GM19099 (cell line): ENCODE data around the gene MMGT1.

Experiments
- POLR2A ChIP-seq: IDR thresholded peaks from 3 replicates; pipeline ENCODE4 v1.6.1; 2011; ENCODE audit warnings: low read depth; ENCODE audit not compliant: insufficient read length; ENCODE audit errors: extremely low read depth

MMGT1 gene

DNA sequence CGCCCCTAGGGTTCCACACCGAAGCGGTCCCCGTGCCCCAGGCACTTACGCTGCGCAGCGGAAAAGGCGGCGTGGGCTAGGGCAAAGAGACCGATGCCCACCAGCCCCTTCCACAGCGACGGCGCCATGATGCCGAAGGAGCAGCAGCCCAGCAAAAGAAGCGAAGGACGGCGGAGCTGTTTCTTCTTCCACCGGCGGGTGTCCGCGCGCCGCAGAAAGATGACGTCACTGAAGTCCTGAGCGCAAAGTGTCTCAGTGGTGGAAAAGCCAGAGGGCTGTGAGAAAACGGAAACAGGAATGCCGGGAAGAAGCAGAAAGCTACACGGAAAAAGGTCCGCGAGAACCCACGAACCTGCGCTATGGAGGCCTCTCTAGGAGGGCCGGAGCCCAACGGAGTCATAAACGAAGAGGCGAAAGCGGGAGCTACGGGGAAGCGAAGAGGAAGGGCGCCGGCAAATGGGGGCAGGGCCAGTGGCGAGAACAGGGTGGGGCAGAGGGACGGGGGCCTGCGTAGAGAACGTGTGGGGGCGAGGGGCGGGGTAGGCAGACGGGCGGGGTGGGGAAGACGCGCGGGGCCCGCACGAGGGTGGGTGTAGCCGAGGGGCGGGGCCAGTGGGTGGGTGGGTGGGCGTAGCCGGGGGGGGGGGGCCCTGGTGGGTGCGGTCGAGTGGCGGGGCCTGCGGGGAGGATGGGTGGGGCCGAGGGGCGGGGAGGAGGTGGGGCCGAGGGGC, at the start of gene MMGT1:
MMGT1 (minus strand) TSS at position 441 of the 731 bp plus-strand sequence; CDS start at position 128, 313 bp downstream.
- peak; percentile 56 for TF ChIP-seq POLR2A

DNA sequence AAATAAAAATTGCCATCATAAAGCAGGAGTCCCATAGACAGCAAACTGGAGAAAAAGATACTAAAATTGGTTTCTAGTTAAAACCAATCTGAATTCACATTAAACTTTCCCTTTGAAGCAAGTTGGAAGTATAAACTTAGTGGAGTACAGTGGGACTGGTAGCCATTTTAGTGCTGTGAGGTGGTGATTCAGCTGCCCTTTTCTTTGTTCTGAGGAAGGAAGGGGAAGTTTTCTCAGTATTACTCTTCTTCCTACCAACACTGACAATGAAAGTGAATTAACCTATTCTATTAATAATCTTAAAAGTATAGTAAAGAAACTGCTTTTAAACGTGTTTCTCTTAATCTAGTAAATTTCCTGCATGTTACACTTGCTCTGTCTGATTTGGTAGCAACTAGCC, 48.1 kb upstream of the MMGT1 start:
- TF ChIP-seq POLR2A: no peak

DNA sequence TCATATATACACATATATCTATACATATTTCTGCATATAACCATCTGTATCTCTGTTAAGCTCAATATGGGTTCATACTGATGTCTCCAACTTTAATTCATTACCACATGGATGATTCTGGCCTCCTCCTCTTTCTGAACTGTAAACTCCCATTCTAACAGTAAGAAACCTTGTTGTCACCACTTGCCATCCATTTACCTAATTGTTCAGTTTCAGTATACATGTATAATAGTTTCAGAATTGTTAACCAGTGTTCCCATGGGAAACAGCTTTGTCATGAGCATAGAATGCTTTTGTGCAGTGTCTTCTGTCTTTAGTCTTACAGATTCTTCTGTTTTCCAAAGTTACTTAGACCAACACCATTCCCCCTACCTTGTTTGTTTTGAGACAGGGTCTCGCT, 47.4 kb upstream of the MMGT1 start:
- TF ChIP-seq POLR2A: no peak

DNA sequence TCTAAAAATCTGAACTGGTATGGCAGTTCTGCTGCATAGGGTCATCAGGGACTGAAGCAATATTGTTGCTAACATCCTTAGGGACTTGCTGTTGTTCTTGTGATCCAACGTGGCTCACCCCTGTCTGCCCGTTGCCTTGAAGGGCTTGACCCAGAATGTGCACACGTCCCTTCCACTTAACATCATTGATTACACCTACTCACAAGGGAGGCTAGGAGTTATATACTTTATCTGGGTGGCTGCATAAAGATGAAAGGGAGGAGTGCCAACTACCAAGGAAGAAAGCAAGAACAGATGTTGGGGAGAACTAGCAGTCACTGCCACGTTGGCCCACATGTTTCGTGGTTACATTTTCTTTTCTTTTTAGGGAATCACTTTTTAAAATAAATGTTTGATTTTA, 45.4 kb upstream of the MMGT1 start:
- no peak for TF ChIP-seq POLR2A

DNA sequence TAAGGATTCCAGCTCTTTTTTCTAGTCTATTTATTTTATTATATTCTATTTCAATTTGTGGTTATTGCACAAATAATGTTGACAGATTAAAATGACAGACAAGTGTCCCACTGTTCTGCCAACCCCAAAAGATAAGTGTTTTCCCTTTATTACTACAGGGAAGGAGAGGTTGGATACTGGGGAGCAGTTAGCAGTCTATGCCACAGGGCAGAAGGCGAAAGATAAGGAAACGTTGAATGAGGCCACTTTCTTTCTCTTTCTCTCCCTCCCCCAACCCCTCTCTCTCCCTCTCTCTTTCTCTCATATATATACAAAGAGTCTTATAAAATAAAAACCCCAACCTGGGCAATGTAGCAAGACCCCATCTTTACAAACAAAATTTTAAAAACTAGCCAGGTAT, 43.1 kb upstream of the MMGT1 start:
- TF ChIP-seq POLR2A: no peak

DNA sequence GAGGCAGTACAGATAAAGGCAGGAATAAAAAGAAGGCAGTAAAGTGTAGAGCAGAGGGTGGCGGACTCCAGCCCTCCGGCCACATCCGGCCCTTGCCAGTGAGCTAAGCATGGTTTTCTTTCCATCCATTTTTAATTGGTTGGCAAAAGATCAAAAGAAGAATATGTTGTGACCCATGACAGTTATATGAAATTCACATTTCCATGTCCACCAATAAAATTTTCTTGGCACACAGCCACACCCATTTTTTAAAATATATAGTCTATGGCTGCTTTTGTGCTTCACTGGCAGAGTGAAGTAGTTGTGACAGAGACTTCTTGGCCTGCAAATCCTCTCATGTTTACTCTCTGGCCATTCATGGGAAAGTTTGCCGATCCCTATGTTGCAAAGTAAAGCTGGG, 41.2 kb upstream of the MMGT1 start:
- no peak for TF ChIP-seq POLR2A

DNA sequence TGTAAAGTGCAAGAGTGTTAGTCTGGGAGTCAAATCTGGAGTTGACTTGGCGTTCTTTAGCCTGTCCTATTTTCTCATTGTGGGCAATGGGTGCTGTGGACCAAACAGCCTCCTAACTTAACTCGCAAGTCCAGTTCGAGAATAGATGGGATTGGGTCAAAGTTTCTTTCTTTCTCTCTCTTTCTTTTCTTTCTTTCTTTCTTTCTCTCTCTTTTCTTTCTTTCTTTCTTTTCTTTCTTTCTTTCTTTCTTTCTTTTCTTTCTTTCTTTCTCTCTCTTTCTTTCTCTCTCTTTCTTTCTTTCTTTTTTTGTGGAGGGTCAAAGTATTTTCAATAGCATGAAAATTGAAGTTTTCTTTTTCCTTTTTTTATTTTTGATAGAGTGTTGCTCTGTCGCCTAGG, 14.5 kb upstream of the MMGT1 start:
- TF ChIP-seq POLR2A: no peak

DNA sequence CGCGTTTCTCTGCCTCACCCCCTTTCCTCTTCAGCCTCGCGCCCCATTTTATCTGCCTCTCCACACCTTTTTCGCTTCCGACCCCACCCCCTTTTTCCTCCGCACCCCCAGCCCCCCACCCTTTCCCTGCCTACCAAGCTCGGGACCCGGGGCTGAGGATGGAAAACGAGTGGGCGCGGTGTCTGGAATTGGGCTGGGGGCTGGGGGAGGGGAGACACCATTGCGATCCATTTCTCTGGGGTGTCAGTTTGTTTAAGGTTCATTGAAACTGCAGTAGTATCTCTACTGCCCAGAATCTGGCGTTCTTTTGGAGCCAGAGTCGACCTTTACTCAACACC, 12.2 kb upstream of the MMGT1 start:
- TF ChIP-seq POLR2A: no peak

DNA sequence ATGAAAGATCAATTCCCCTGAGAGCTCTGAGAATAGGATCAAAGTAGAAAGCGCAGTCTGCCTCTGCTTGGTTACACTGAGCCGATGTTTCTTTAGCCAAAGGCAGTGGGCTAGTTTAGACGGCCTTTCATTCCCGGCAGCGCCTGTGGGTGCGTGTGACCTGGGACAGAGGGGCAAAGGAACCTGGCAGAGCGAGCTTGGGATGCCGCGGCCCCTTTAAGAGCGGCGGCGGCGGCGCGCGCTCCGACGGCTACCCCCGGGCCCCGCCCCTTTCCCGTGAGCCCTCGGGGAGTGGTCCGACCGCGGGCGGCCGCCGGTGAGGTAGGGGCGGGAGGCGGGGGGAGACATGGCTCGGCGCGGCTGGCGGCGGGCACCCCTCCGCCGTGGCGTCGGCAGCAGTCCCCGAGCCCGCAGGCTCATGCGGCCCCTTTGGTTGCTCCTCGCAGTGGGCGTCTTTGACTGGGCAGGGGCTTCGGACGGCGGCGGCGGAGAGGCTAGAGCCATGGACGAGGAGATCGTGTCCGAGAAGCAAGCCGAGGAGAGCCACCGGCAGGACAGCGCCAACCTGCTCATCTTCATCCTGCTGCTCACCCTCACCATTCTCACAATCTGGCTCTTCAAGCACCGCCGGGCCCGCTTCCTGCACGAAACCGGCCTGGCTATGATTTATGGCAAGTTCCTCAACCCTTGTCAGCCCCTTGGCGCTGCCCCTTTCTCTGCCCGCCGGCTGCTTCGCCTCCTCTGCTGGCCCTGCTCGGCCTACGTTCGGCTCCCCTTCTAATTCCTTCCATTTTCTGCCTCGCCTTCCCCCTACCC, 11.6 kb upstream of the MMGT1 start, which contains the start of gene SLC9A6:
SLC9A6 (plus strand) TSS at position 279 of the 816 bp plus-strand sequence; CDS start at position 503, 224 bp downstream.
- peak; percentile 42 for TF ChIP-seq POLR2A

DNA sequence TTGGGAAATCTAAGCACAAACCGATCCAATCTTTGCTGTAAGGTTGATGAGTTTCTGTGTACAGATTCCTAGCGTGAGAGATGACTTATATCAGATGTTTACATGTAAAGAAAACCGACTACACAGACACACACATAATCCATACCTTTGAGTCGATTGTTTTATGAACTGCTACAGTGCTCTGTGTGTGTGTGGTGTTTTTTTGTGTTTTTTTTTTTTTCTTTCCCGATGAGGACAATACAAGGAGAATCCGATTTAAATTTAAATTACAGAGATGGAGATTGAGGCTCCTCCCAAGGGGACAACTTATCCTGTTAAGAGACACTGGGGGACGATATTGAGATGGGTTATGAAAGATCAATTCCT, 11.0 kb upstream of the MMGT1 start:
- no peak for TF ChIP-seq POLR2A

DNA sequence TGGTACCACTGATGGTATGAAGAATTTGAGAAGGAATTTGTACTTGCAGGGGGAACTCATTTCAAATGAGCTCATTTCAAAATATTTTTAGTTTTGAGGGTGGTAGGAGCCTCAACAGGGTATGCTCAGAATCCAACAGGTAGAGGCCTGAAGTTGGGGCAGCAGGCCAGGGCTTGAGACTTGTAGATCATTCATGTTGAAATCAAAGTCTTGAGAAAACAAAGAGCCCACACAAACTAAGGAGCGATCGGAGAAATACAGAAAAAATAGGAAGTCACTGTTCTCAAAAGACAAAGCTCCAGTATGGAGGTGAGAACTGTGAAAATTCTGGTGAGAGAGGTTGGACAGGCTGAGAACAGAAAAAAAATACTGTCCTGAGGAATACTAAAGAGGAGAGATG, 10.5 kb upstream of the MMGT1 start:
- TF ChIP-seq POLR2A: no peak

DNA sequence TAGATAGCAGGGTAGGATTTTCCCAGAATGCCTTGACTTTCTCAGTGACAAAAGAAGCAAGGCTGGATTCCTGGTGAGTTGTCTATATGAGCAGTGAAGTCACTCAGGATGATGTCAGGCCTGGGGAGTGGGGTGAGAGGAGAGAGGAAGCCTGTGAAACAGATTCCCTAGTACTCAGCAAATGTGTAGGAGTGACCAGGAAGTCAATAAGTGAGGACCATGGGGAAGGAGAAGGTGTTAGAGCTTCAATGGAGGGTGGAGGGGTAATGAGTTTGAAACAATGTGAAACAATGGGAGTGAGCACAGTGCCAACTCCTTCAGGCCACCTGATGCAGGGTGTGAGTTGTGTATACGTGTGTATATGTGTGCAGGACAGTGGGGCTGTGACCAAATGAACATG, 9.1 kb upstream of the MMGT1 start:
- TF ChIP-seq POLR2A: no peak

DNA sequence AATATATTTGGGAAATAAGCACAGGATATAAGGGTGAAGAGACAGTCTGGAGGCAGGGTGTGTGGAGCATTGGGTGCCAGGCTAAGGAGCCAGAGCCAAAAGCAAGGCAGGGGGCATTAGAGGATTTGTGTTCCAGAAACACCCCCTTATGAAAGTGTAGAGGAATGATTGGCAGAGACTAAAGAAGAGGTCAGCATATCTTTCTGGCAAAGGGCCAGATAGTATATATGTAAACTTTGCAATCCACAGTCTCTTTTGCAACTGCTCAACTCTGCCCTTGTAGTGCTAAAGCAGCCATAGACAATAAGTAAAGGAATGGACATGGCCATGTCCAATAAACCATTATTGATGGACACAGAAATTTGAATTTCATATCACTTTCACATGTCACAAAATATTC, 7.9 kb upstream of the MMGT1 start:
- no peak for TF ChIP-seq POLR2A

DNA sequence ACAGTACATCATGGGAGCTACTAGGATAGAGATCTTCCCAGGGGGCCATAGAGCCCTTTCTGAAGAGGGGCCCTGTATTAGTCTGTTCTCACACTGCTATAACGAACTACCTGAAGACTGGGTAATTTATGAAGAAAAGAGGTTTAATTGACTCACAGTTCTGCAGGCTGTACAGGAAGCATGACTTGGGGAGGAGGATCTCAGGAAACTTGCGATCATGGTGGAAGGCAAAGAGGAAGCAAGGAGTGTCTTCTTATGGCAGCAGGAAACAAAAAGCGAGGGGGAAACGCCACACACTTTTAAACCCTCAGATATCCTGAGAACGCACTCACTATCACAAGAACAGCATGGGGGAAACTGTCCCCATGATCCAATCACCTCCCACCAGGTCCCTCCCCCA, 7.2 kb upstream of the MMGT1 start:
- no peak for TF ChIP-seq POLR2A

DNA sequence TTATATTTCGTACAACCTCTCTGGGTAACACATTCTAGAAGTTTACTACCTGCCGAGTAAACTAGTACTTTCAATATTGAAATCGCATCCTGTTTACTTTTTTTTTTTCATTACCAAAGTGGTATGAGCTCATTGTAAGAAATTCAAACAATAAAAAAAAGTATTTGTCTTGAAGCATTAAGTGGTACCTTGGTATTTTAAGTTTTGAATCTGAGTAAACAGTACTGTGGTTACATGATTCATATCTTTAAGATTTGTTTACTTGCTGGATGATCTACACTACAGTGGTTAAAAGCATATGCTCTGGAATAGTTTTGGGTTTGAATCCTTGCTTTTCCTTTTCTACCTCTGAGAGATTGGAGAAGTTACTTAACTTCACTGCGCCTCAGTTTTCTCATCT, 3.8 kb upstream of the MMGT1 start:
- no peak for TF ChIP-seq POLR2A

DNA sequence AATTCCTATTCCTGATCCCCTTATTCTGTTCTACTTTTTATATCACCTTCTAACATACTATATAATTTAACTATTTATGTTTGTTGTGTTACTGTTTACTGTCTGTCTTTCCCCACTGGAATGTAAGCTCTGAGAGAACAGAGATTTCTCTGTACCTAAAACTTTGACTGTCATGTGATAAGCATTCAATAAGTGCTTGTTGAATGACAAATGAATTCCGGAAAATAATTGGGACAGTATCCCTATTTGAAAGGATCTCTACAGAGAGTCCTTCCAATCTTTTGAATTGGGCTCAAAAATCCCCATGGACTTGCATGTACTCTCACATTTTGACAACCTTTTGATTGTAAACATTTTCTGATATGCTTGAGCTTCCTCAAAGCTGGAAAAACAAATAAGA, 1.6 kb upstream of the MMGT1 start:
- no peak for TF ChIP-seq POLR2A

DNA sequence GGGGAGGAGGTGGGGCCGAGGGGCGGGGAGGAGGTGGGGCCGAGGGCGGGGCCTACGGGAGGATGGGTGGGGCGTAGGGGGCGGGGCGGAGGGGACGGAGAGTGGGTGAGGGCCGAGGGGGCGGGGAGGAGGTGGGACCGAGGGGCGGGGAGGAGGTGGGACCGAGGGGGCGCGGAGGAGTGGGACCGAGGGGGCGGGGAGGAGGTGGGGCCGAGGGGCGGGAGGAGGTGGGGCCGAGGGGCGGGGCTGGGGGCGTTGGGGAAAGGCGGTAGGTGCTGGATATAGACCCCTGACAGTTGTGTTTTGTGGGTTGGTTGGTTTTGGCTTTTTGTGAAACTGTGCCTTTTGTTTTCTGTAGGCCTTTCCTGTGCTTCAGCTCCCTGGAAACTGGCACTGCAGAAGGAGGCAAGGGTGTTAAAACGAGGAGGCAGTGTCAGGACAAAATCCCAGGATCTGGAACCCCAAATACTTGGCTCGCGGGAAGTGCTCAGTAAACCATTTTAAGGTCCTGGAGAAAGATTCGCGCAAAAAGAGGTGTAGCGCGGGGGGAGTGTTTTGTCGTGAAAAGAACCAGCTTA, 580 bp upstream of the MMGT1 start:
- TF ChIP-seq POLR2A: no peak

DNA sequence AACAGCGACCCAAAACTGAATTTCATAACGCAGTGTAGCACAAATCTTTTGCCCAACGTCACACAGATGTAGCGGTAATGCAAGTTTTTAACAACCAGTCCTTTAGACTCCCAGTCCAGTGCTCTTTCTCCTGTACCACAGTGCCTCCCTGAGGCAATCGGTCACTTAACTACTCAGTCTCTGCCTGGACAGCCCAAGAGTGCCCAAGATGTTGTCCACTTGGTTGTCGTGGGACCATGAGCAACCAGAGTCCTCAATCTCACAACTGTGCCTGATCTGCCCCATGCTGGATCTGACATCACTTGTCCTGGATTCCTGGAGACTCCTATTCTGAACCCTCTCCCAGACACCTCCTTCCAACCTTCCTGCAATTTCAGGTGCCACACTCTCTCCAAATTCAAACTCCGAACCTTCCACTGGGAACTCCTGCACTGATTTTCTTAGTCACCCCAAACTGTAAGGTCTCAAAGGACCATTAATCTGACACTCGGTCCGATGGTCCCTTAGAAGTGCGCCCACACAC, 702 bp downstream of the MMGT1 start:
- TF ChIP-seq POLR2A: no peak
